Right atrium auricular region (tissue), 2 donors: ENCODE data around the gene FAM81B. TPM values are rescaled to one million over a fixed set of nuclear protein-coding genes. Genes with fewer than 3 reads are reported as not detected.

Source experiments
- DNase-seq: peaks from one replicate; pipeline ENCODE4 v3.0.0-alpha.2; 2019; ENCODE audit warnings: low spot score
- H3K27ac ChIP-seq, 2 donors: fragments of 200-600 bp; sonication (generic); 1 replicate in 1 of 2; 2 replicates in 1 of 2; pipeline ENCODE4 v1.5.1; 2016 to 2019
- H3K27me3 ChIP-seq, 2 donors: fragments of 200-600 bp; sonication (generic); one replicate each; pipeline versions ENCODE4 v1.5.1 to v1.6.0; 2017 to 2019
- H3K36me3 ChIP-seq: fragments of 200-600 bp; sonication (generic); one replicate; pipeline ENCODE4 v1.5.1; 2016
- H3K4me1 ChIP-seq, 2 donors: fragments of 200-600 bp; sonication (generic); one replicate each; pipeline versions ENCODE4 v1.5.1 to v1.6.0; 2017 to 2019
- H3K4me3 ChIP-seq, 2 donors: fragments of 200-600 bp; sonication (generic); 1 replicate in 1 of 2; 2 replicates in 1 of 2; pipeline ENCODE4 v1.5.1; 2017 to 2019; ENCODE audit warnings: mild to moderate bottlenecking in 1 of 2, moderate library complexity in 1 of 2
- H3K9me3 ChIP-seq, 2 donors: fragments of 200-600 bp; sonication (generic); one replicate each; pipeline ENCODE4 v1.5.1; 2019
- total RNA-seq, 2 donors: library from RNA; depleted of rRNA; stranded (reverse); fragments of >200 nt; gene quantifications; one replicate each; pipeline ENCODE4 v1.1.0, GENCODE V29; 2016
- TF ChIP-seq, protein P1 (sequence below), 2 donors: fragments of 200-600 bp; sonication (generic); IDR thresholded peaks; one replicate each; pipeline ENCODE4 v1.5.1; 2019; ENCODE audit warnings: antibody characterized with exemption in 2 of 2

FAM81B gene
- total RNA-seq, 2 donors from 2014 or later: 3.5 to 24.7 TPM

DNA sequence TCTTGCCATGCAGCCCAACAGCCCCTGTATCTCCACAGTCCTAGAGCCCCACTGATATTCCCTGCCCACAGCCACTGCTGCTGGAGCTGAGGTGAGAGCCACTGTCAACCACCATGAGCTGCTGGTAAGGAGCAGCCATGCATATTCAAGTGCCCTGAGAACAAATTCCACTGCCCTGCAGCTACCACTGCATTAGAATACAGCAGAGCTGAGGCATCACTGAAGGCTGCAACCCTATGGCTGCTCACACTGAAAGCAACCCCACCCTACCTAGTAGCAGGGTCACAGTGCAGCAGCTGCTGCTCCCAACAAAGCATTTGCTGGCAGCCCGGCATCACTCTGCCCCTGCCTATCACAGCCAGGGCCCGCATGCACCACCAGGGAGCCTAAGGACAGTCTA, 95.0 kb downstream of the FAM81B start:
- DNase-seq: no peak
- no peak overlapping the region for H3K4me3 ChIP-seq
- no peak overlapping the region for H3K27ac ChIP-seq
- TF ChIP-seq, protein P1, sequence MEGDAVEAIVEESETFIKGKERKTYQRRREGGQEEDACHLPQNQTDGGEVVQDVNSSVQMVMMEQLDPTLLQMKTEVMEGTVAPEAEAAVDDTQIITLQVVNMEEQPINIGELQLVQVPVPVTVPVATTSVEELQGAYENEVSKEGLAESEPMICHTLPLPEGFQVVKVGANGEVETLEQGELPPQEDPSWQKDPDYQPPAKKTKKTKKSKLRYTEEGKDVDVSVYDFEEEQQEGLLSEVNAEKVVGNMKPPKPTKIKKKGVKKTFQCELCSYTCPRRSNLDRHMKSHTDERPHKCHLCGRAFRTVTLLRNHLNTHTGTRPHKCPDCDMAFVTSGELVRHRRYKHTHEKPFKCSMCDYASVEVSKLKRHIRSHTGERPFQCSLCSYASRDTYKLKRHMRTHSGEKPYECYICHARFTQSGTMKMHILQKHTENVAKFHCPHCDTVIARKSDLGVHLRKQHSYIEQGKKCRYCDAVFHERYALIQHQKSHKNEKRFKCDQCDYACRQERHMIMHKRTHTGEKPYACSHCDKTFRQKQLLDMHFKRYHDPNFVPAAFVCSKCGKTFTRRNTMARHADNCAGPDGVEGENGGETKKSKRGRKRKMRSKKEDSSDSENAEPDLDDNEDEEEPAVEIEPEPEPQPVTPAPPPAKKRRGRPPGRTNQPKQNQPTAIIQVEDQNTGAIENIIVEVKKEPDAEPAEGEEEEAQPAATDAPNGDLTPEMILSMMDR (IDR thresholded peaks at IDR 0.05): no peak
- H3K27me3 ChIP-seq: no peaks in the 10 kb centered on the region
- peaks cover 8 to 30% of the 10 kb centered on the region in 2 donors for H3K9me3 ChIP-seq
- peaks cover 88% of the 10 kb centered on the region for H3K36me3 ChIP-seq
- H3K4me1 ChIP-seq: no peaks in the 10 kb centered on the region

DNA sequence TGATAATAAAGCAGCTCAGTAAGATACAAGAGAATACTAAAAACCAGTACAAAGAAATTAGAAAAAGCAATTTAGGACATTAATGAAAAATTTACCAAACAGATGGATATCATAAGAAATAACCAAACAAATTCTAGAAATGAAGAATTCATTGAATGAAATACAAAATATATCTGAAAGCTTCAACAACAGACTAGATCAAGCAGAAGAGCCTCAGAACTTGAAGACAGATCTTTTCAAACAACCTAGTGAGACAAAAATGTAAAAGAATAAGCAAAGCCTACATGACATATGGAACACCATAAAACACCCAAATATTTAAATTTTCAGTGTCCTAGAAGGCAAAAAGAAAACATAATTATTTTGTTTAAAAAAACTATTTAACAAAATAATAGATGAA, 96.7 kb downstream of the FAM81B start:
- H3K4me3 ChIP-seq: no peak overlapping the region
- H3K36me3 ChIP-seq: peaks cover 78% of the 10 kb centered on the region
- no peak for DNase-seq
- no peaks in the 10 kb centered on the region for H3K4me1 ChIP-seq
- H3K27ac ChIP-seq: no peak overlapping the region
- H3K27me3 ChIP-seq: no peaks in the 10 kb centered on the region
- peaks cover 8 to 30% of the 10 kb centered on the region in 2 donors for H3K9me3 ChIP-seq
- TF ChIP-seq, protein P1 (IDR thresholded peaks at IDR 0.05): no peak

Other genes with a start within 250 kb of the FAM81B start
- gene MCTP1, start 106.3 kb upstream of the FAM81B start, total RNA-seq: 10 to 100 TPM in 1 of 2 donors, 1 to 10 TPM in 1; 5.1 to 10.0 TPM
- 10 to 100 TPM; 32.1 to 39.3 TPM for gene SKIC3, start 163.6 kb downstream of the FAM81B start, total RNA-seq
- gene ARSK, start 163.7 kb downstream of the FAM81B start, total RNA-seq: 1 to 10 TPM; 3.7 to 6.0 TPM
- gene GPR150, start 228.7 kb downstream of the FAM81B start, total RNA-seq: not detected